Limb (tissue), 2 donors: ENCODE data around the gene CSAG3.
"Not testable (repeated sequence)": the region's sequence is repeated elsewhere in the genome, so short reads cannot be mapped to it uniquely, and the experiment has no call there.

Source experiments
- DNase-seq, 2 donors: peaks; one replicate each; pipeline ENCODE4 v3.0.0-alpha.2; 2016; ENCODE audit errors: extremely low spot score in 2 of 2

The CSAG3 gene

DNA sequence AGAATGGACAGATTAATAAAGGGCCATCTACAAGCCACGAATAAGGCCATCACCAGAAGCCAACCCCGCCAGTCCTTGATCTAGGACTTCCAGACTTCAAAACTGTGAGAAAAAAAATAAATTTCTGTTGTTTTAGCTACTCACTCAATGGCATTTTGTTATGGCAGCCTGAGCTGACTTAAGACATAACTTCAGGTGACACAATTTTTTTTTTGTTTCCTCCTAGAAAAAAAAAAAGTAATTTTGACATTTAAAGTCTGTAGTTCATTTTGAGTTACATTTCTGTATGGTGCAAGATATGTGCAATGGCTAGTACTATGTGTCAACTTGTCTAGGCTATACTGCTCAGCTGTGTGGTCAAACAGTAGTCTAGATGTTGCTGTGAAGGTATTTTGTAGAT is at the start of gene CSAG3:
Gene CSAG3 (plus strand): TSS at position 301 of the 400 bp plus-strand sequence.
- DNase-seq, result not testable (repeated sequence)

DNA sequence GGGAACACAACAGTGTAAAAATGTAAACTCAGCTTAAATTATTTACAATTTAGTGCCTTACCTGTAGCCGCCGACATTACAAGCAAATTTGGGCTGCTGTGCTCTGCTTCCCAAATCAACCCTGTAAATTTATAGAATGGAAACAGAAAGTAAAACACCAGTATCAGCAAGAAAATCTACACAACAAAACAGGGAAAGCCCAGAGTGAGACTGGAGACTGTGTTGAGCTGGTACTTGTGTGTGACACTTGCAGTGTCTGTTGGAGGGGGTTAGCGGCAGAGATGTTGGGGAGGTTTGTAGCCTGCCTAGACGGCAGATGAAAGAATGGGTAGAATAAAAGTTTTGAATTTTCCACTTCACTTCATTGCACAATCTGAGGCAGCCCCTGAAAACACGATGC is 45.8 kb upstream of the CSAG3 start:
- DNase-seq, result not testable (repeated sequence)

DNA sequence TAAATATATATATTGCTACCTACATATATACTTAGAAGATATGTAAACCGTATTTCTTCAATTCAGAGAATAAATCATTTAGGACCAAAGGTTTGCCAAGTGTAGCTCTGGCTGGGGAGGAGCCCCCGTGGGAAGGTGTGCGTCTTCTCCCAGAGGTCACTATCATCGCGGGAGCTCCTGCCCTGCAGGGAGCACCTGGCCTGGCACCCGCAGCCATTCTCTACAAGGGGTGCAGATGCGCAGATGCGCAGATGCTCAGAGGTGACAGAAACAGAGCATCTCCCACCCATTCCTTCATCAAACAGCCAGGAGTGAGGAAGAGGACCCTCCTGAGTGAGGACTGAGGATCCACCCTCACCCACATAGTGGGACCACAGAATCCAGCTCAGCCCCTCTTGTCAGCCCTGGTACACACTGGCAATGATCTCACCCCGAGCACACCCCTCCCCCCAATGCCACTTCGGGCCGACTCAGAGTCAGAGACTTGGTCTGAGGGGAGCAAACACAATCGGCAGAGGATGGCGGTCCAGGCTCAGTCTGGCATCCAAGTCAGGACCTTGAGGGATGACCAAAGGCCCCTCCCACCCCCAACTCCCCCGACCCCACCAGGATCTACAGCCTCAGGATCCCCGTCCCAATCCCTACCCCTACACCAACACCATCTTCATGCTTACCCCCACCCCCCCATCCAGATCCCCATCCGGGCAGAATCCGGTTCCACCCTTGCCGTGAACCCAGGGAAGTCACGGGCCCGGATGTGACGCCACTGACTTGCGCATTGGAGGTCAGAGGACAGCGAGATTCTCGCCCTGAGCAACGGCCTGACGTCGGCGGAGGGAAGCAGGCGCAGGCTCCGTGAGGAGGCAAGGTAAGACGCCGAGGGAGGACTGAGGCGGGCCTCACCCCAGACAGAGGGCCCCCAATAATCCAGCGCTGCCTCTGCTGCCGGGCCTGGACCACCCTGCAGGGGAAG is 44.9 kb upstream of the CSAG3 start, which contains the start of gene MAGEA2B:
Gene MAGEA2B (plus strand): TSS at position 814 of the 973 bp plus-strand sequence. CDS start 2,479 bp downstream, outside the sequence.
- DNase-seq, result not testable (repeated sequence)

DNA sequence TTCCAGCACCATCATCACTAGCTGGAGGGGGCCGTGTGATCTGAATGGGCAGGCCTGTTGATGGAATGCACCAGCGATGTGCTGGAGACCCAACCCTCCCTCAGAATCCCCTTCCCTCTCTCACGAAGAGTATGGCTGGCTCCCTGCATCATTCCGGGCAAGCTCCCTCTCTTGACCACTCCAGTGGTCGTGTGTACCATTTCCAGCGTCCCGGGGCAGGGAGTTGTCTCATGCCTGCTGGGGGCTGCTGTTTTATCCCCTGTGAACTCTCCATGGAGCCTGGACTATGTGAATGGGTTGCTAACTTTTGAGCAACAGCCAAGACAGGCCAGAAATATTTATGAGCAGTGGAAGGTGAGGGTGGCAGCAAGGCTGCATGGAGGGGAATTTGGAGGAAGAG is 33.6 kb upstream of the CSAG3 start:
- no peak for DNase-seq

DNA sequence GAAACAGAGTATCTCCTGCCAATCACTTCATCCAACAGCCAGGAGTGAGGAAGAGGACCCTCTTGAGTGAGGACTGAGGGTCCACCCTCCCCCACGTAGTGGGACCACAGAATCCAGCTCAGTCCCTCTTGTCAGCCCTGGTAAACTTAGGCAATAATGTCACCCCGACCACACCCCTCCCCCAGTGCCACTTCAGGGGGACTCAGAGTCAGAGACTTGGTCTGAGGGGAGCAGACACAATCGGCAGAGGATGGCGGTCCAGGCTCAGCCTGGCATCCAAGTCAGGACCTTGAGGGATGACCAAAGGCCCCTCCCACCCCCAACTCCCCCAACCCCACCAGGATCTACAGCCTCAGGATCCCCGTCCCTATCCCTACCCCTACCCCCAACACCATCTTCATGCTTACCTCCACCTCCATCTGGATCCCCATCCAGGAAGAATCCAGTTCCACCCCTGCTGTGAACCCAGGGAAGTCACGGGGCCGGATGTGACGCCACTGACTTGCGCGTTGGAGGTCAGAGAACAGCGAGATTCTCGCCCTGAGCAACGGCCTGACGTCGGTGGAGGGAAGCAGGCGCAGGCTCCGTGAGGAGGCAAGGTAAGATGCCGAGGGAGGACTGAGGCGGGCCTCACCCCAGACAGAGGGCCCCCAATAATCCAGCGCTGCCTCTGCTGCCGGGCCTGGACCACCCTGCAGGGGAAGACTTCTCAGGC is 25.6 kb upstream of the CSAG3 start, which contains the start of the genes CSAG1 and MAGEA12:
Gene CSAG1 (minus strand): TSS at position 461 of the 715 bp plus-strand sequence. CDS start 1,261 bp downstream, outside the sequence.
Gene MAGEA12 (plus strand): TSS at position 497 of the 715 bp plus-strand sequence. CDS start 2,405 bp downstream, outside the sequence.
- no peak for DNase-seq

DNA sequence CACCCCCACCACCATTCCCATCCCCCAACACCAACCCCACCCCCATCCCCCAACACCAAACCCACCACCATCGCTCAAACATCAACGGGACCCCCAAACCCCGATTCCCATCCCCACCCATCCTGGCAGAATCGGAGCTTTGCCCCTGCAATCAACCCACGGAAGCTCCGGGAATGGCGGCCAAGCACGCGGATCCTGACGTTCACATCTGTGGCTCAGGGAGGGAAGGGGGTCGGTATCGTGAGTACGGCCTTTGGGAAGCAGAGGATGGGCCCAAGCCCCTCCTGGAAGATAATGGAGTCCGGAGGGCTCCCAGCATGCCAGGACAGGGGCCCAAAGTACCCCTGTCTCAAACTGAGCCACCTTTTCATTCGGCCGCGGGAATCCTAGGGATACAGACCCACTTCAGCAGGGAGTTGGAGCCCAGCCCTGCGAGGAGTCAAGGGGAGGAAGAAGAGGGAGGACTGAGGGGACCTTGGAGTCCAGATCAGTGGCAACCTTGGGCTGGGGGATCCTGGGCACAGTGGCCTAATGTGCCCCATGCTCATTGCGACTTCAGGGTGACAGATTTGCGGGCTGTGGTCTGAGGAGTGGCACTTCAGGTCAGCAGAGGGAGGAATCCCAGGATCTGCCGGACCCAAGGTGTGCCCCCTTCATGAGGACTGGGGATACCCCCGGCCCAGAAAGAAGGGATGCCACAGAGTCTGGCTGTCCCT is 24.7 kb upstream of the CSAG3 start:
- DNase-seq, result not testable (repeated sequence)

DNA sequence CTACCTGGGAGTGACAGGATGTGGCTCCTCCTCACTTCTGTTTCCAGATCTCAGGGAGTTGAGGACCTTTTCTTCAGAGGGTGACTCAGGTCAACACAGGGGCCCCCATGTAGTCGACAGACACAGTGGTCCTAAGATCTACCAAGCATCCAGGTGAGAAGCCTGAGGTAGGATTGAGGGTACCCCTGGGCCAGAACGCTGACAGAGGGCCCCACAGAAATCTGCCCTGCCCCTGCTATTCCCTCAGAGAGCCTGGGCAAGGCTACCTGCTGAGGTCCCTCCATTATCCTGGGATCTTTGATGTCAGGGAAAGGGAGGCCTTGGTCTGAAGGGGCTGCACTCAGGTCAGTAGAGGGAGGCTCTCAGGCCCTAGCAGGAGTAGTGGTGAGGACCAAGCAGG is 23.9 kb upstream of the CSAG3 start:
- no peak for DNase-seq

DNA sequence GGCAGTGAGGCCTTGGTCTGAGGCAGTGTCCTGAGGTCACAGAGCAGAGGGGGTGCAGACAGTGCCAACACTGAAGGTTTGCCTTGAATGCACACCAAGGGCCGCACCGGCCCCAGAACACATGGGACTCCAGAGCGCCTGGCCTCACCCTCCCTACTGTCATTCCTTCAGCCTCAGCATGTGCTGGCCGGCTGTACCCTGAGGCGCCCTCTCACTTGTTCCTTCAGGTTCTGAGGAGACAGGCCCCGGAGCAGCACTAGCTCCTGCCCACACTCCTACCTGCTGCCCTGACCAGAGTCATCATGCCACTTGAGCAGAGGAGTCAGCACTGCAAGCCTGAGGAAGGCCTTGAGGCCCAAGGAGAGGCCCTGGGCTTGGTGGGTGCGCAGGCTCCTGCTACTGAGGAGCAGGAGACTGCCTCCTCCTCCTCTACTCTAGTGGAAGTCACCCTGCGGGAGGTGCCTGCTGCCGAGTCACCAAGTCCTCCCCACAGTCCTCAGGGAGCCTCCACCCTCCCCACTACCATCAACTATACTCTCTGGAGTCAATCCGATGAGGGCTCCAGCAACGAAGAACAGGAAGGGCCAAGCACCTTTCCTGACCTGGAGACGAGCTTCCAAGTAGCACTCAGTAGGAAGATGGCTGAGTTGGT is 23.0 kb upstream of the CSAG3 start:
- no peak for DNase-seq

DNA sequence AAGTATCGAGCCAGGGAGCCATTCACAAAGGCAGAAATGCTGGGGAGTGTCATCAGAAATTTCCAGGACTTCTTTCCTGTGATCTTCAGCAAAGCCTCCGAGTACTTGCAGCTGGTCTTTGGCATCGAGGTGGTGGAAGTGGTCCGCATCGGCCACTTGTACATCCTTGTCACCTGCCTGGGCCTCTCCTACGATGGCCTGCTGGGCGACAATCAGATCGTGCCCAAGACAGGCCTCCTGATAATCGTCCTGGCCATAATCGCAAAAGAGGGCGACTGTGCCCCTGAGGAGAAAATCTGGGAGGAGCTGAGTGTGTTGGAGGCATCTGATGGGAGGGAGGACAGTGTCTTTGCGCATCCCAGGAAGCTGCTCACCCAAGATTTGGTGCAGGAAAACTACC is 22.5 kb upstream of the CSAG3 start:
- not testable (repeated sequence) for DNase-seq

DNA sequence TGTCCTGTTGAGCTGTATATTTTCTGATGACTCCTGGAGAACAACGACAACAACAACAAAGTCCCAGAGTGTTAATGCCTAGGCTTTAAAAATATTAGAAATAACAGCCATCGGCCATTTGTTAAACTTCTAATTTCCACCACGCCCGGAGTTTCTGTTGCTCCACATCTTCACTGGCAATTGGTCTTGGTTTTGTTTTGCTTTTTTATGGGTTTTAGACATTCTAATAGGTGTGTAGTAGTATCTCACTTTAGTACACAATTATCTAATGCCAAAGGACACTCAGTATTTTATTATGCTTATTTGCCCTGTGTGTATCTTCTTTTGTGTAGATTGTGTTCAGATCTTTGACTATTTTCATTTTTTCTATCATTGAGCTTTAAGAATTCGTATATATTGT is 20.5 kb upstream of the CSAG3 start:
- DNase-seq, result no peak

DNA sequence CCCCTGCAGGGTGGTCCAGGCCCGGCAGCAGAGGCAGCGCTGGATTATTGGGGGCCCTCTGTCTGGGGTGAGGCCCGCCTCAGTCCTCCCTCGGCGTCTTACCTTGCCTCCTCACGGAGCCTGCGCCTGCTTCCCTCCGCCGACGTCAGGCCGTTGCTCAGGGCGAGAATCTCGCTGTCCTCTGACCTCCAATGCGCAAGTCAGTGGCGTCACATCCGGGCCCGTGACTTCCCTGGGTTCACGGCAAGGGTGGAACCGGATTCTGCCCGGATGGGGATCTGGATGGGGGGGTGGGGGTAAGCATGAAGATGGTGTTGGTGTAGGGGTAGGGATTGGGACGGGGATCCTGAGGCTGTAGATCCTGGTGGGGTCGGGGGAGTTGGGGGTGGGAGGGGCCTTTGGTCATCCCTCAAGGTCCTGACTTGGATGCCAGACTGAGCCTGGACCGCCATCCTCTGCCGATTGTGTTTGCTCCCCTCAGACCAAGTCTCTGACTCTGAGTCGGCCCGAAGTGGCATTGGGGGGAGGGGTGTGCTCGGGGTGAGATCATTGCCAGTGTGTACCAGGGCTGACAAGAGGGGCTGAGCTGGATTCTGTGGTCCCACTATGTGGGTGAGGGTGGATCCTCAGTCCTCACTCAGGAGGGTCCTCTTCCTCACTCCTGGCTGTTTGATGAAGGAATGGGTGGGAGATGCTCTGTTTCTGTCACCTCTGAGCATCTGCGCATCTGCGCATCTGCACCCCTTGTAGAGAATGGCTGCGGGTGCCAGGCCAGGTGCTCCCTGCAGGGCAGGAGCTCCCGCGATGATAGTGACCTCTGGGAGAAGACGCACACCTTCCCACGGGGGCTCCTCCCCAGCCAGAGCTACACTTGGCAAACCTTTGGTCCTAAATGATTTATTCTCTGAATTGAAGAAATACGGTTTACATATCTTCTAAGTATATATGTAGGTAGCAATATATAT is 5.0 kb upstream of the CSAG3 start, which contains the start of gene MAGEA2:
Gene MAGEA2 (minus strand): TSS at position 157 of the 965 bp plus-strand sequence. CDS start 2,479 bp downstream, outside the sequence.
- not testable (repeated sequence) for DNase-seq

DNA sequence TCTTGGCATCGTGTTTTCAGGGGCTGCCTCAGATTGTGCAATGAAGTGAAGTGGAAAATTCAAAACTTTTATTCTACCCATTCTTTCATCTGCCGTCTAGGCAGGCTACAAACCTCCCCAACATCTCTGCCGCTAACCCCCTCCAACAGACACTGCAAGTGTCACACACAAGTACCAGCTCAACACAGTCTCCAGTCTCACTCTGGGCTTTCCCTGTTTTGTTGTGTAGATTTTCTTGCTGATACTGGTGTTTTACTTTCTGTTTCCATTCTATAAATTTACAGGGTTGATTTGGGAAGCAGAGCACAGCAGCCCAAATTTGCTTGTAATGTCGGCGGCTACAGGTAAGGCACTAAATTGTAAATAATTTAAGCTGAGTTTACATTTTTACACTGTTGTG is 4.1 kb upstream of the CSAG3 start:
- not testable (repeated sequence) for DNase-seq

DNA sequence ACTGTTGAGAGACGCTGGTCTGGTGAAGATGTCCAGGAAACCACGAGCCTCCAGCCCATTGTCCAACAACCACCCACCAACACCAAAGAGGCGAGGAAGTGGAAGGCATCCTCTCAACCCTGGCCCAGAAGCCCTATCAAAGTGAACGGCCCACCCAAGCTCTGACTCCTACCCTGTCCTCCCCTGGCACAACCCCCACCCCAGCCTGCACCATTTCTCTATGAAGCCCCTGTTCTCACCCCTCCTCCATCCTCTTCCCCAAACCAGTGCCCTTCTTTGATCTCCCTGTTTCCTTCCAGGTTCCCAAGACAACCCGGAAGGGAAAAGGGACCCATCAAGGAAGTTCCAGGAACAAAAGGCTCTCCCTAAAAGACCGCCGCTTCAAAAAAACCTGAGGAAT is 526 bp downstream of the CSAG3 start:
- DNase-seq, result not testable (repeated sequence)

DNA sequence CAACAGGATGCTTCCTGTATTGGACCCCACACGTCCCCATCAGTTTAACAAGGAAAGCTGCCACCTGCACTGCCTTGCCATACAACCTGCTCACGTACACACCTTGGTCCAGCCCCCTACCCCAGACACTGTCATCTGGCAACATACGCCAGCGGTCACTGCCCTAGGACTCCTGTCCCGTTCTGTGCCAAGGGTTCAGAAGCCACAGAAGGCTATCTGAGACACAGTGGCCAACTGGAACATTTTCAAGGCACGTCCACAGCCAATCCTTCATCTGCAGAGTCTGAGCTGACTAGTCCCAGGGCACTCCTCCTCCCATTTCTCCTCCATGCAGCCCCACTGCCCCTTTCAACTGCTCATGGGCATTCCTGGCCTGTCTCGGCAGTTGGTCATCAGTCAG is 2.6 kb downstream of the CSAG3 start:
- DNase-seq, result not testable (repeated sequence)

DNA sequence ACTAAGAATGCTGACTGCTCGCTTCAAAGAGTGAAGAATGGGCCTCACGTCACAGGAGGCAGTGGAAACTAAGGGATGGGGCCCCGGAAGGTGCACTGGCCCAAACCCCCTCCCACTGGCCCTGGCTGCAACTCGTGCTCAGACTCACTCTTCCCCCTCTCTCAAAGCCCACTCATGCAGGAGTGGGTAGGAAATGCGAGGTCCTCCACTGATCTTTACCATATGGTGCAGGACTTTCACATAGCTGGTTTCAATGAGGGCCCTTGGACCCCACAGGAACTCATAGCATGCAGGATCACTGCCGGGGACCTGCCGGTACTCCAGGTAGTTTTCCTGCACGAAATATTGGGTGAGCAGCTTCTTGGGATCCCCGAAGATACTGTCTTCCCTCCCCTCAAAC is 7.5 kb downstream of the CSAG3 start:
- DNase-seq, result not testable (repeated sequence)

DNA sequence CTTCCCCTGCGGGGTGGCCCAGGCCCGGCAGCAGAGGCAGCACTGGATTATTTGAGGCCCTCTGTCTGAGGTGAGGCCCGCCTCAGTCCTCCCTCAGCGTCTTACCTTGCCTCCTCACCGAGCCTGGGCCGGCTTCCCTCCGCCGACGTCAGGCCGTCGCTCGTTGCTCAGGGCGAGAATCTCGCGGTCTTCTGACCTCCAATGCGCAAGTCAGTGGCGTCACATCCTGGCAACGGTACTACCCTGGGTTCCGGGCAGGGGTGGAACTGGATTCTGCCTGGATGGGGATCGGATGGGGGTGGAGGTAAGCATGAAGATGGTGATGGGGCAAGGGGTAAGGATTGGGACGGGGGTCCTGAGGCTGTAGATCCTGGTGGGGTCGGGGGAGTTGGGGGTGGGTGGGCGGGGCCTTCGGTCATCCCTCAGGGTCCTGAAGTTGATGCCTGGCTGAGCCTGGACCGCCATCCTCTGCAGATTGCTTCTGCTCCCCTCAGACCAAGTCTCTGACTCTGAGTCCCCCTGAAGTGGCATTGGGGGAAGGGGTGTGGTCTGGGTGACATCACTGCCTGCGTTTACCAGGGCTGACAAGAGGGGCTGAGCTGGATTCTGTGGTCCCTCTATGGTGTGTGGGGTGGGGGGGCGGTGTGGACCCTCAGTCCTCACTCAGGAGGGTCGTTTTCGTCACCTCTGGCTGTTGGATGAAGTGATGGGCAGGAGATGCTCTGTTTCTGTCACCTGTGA is 10.7 kb downstream of the CSAG3 start, which contains the start of gene MAGEA6:
Gene MAGEA6 (minus strand): TSS at position 141 of the 741 bp plus-strand sequence. CDS start 2,039 bp downstream, outside the sequence.
- DNase-seq, result not testable (repeated sequence)

DNA sequence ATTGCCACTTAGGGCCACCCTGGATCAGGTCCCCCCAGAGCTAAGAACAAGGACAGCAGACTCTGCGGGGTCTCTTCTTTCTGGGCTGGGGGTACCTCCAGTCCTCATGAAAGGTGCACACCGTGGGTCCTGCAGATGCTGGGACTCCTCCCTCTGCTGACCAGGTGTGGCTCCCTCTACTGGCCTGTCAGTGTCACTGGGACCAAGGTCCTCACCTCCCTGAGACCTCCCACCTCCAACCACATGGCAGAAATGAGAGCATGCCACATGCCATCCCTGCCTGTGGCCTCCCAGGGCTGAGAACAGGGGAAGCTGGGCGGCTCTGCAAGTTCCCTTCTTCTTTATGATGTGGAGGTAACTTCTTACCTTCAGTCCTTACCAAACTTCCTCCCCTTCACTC is 28.0 kb downstream of the CSAG3 start:
- not testable (repeated sequence) for DNase-seq

DNA sequence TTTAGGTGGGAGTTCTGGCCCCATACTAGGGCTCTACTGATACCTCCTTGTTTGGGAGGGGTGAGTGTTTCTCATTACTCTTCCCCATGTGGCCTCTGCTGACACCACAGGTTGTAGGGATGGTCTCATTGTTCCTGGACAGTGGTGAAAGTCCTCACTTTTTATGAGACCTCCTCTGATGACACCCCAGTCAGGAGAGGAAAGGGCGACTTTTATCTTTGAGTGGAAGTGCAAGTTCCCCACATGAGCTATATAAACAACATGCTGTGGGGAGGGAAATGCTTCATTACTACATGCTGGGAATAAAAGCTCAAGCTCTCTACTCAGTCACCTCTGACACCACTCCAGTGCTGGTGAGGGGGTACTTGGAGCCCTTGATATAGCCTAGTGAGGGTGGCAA is 39.9 kb downstream of the CSAG3 start:
- DNase-seq, result no peak

DNA sequence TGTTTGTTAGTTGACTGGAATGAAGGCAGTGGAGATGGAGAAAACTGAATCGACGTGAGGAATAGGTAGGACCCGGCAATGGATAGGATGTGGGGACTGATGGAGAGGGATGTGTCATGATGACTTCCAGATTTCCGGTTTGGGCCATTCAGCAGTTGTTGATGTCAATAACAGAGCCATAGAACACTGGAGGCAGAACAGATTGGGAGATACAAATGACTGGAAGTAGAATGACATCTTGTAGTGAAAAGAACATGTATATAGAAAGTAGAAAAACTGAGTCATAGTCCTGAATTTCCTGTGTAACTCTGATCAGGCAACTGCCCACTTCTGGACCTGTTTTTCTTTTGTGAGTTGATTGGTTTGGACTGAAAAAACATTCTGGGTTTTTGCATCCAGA is 47.0 kb downstream of the CSAG3 start:
- no peak for DNase-seq
